Ectodermal cell (in vitro differentiated cells): Measurements from ENCODE around the gene ZFTA.

Experiments
- H3K27ac ChIP-seq: 2 replicates; pipeline ENCODE4 v1.7.0; 2013; ENCODE audit warnings: mild to moderate bottlenecking, low read depth, low read length; ENCODE audit not compliant: insufficient read depth, poor library complexity, severe bottlenecking
- H3K27me3 ChIP-seq: 2 replicates; pipeline ENCODE4 v1.7.0; 2013; ENCODE audit warnings: mild to moderate bottlenecking, low read length; ENCODE audit not compliant: insufficient read depth, control insufficient read depth, poor library complexity, severe bottlenecking
- H3K36me3 ChIP-seq: one replicate; pipeline ENCODE4 v1.7.0; 2013; ENCODE audit warnings: low read length; ENCODE audit not compliant: control insufficient read depth, insufficient read depth
- H3K4me1 ChIP-seq: one replicate; pipeline ENCODE4 v1.7.0; 2013; ENCODE audit warnings: low read length; ENCODE audit not compliant: control insufficient read depth, insufficient read depth
- H3K4me3 ChIP-seq: 2 replicates; pipeline ENCODE4 v1.7.0; 2013; ENCODE audit warnings: low read depth, low read length, control low read depth; ENCODE audit not compliant: insufficient read depth
- H3K9me3 ChIP-seq: 2 replicates; pipeline ENCODE4 v1.7.0; 2013; ENCODE audit warnings: mild to moderate bottlenecking, low read length, moderate library complexity; ENCODE audit not compliant: control insufficient read depth
- WGBS, 2 experiments: methylation state at CpG; one replicate each; pipeline ENCODE4 v1.1.7; 2013; ENCODE audit warnings: missing lambda C conversion rate in 2 of 2; 5-methylcytosine and 5-hydroxymethylcytosine counted together

The ZFTA gene

DNA sequence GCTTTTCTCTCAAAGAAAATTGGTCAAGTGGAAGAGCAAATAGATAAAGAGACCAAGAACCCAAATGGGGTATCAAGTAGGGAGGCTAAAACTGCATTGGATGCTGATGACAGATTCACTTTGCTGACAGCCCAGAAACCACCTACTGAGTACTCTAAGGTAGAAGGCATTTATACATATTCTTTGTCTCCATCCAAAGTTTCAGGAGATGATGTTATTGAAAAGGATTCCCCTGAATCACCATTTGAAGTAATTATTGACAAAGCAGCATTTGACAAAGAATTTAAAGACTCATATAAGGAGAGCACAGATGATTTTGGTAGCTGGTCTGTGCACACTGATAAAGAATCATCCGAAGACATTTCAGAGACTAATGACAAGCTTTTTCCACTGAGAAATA lies 49.6 kb downstream of the ZFTA start:
- Histone ChIP-seq H3K27ac (no peak overlapping the region), H3K4me3 (no peak overlapping the region), H3K27me3 (no peaks in the 10 kb centered on the region), H3K36me3 (no peaks in the 10 kb centered on the region), H3K9me3 (no peaks in the 10 kb centered on the region), H3K4me1 (no peaks in the 10 kb centered on the region)
- 90 to 93% methylated on average over 1 of the region's 1 CpG for WGBS, 2 experiments
